Left colon (tissue), 2 donors: ENCODE data around the gene SLC31A1. TPM values are rescaled to one million over a fixed set of nuclear protein-coding genes. Genes with fewer than 3 reads are reported as not detected.
A peak's percentile ranks its signal among the peaks of the same experiment; 100 is the strongest.
"Not testable (repeated sequence)": the region's sequence is repeated elsewhere in the genome, so short reads cannot be mapped to it uniquely, and the experiment has no call there.

ENCODE experiments used
- ATAC-seq: fragments of 200-7000 bp; cut with Tn5 transposase; one replicate; pipeline ENCODE4 v1.9.1; 2020; ENCODE audit warnings: mild to moderate bottlenecking, moderate library complexity
- DNase-seq, 2 donors: peaks; one replicate each; pipeline ENCODE4 v3.0.0-alpha.2; 2020
- intact Hi-C, 2 donors: fragments of 100-400 bp; cut with DNase I in 1 of 2; cut with micrococcal nuclease in 1 of 2; formaldehyde crosslinking; loops; one replicate each; pipeline versions ENCODE4 v1.11.2 to v1.14.0; 2022; cut with DNase I, micrococcal nuclease
- total RNA-seq, 2 donors: library from RNA; stranded (reverse); fragmentation: NEBNext Ultra II Directional; extraction: Animal tissue kit (Norgen Biotek cat#: 25700); gene quantifications; one replicate each; pipeline ENCODE4 v1.2.1, GENCODE V29; 2021
- donor health status: DM: no; HTN: no; CAD: no.
- donor health status: DM: yes; HTN: yes; CAD: no.

Gene SLC31A1
- total RNA-seq, 2 donors from 2014 or later = 34.5 to 55.8 TPM

- ATAC-seq = no peak
- intact Hi-C loops = no loop called here
- DNase-seq = no peak
Measured at GRCh38 chr9:113219186-113219936, 2.0 kb upstream of the SLC31A1 start.

GRCh38 chr9:113219969-113220368, 1.4 kb upstream of the SLC31A1 start:
- ATAC-seq (no peak), DNase-seq (no peak)
- intact Hi-C loops = no loop called here

GRCh38 chr9:113220467-113221002, 809 bp upstream of the SLC31A1 start:
- DNase-seq (peak; percentile 9 to 25), ATAC-seq (peak; percentile 14)
- intact Hi-C loops = no loop called here

GRCh38 chr9:113221800-113222481, 597 bp downstream of the SLC31A1 start:
- ATAC-seq = peak; percentile 35
- intact Hi-C loops = no loop called here

GRCh38 chr9:113222482-113222841, 1.1 kb downstream of the SLC31A1 start:
- peak; percentile 43 for ATAC-seq
- intact Hi-C loops = no loop called here
- DNase-seq = peak in 1 of 2 donors; percentile 50

More at GRCh38 chr9:113221800-113222481, 597 bp downstream of the SLC31A1 start:
- peak in 1 of 2 donors; percentile 16 for DNase-seq

GRCh38 chr9:113223963-113224362, 2.6 kb downstream of the SLC31A1 start:
- DNase-seq (no peak), ATAC-seq (no peak)
- intact Hi-C loops = no loop called here

GRCh38 chr9:113227436-113227835, 6.1 kb downstream of the SLC31A1 start:
- ATAC-seq (no peak), DNase-seq (no peak)
- intact Hi-C loops = no loop called here

- DNase-seq (no peak), ATAC-seq (no peak)
- intact Hi-C loops = no loop called here
Measured at GRCh38 chr9:113228130-113228665, 6.9 kb downstream of the SLC31A1 start.

GRCh38 chr9:113231701-113232100, 10.4 kb downstream of the SLC31A1 start:
- DNase-seq (no peak), ATAC-seq (no peak)
- intact Hi-C loops = no loop called here

- DNase-seq, ATAC-seq, intact Hi-C loops: not testable (repeated sequence)
Measured at GRCh38 chr9:113235701-113236255, 14.4 kb downstream of the SLC31A1 start.

- intact Hi-C loops = no loop called here
- ATAC-seq = no peak
Measured at GRCh38 chr9:113237026-113237425, 15.7 kb downstream of the SLC31A1 start.

GRCh38 chr9:113238202-113238858, 17.0 kb downstream of the SLC31A1 start:
- no peak for ATAC-seq
- intact Hi-C loops = no loop called here
- no peak for DNase-seq

More at GRCh38 chr9:113237026-113237425, 15.7 kb downstream of the SLC31A1 start:
- DNase-seq = no peak

- intact Hi-C loops = no loop called here
- DNase-seq (no peak), ATAC-seq (no peak)
Measured at GRCh38 chr9:113238859-113239232, 17.5 kb downstream of the SLC31A1 start.

GRCh38 chr9:113241161-113241560, 19.8 kb downstream of the SLC31A1 start:
- intact Hi-C loops = no loop called here
- DNase-seq (no peak), ATAC-seq (no peak)

GRCh38 chr9:113244556-113244955, 23.2 kb downstream of the SLC31A1 start:
- intact Hi-C loops = no loop called here
- ATAC-seq (no peak), DNase-seq (no peak)

GRCh38 chr9:113245894-113246293, 24.6 kb downstream of the SLC31A1 start:
- DNase-seq (no peak), ATAC-seq (no peak)
- intact Hi-C loops = no loop called here

- ATAC-seq (no peak), DNase-seq (no peak)
- intact Hi-C loops = no loop called here
Measured at GRCh38 chr9:113246928-113247327, 25.6 kb downstream of the SLC31A1 start.

- intact Hi-C loops = no loop called here
- no peak for DNase-seq
- ATAC-seq = no peak
Measured at GRCh38 chr9:113247640-113248039, 26.3 kb downstream of the SLC31A1 start.

- intact Hi-C loops, DNase-seq, ATAC-seq: not testable (repeated sequence)
Measured at GRCh38 chr9:113249661-113250060, 28.3 kb downstream of the SLC31A1 start.
